ENCODE results near the gene HBG2.

HBG2 gene

DNA sequence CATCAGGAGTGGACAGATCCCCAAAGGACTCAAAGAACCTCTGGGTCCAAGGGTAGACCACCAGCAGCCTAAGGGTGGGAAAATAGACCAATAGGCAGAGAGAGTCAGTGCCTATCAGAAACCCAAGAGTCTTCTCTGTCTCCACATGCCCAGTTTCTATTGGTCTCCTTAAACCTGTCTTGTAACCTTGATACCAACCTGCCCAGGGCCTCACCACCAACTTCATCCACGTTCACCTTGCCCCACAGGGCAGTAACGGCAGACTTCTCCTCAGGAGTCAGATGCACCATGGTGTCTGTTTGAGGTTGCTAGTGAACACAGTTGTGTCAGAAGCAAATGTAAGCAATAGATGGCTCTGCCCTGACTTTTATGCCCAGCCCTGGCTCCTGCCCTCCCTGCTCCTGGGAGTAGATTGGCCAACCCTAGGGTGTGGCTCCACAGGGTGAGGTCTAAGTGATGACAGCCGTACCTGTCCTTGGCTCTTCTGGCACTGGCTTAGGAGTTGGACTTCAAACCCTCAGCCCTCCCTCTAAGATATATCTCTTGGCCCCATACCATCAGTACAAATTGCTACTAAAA lies 27.8 kb downstream of the HBG2 start, which contains the start of gene HBB:
HBB (minus strand) TSS at position 340 of the 579 bp plus-strand sequence; CDS start at position 290, 50 bp downstream.
- DNase-seq: no peak

DNA sequence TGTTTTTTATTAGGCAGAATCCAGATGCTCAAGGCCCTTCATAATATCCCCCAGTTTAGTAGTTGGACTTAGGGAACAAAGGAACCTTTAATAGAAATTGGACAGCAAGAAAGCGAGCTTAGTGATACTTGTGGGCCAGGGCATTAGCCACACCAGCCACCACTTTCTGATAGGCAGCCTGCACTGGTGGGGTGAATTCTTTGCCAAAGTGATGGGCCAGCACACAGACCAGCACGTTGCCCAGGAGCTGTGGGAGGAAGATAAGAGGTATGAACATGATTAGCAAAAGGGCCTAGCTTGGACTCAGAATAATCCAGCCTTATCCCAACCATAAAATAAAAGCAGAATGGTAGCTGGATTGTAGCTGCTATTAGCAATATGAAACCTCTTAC lies 29.1 kb downstream of the HBG2 start:
- DNase-seq: no peak

DNA sequence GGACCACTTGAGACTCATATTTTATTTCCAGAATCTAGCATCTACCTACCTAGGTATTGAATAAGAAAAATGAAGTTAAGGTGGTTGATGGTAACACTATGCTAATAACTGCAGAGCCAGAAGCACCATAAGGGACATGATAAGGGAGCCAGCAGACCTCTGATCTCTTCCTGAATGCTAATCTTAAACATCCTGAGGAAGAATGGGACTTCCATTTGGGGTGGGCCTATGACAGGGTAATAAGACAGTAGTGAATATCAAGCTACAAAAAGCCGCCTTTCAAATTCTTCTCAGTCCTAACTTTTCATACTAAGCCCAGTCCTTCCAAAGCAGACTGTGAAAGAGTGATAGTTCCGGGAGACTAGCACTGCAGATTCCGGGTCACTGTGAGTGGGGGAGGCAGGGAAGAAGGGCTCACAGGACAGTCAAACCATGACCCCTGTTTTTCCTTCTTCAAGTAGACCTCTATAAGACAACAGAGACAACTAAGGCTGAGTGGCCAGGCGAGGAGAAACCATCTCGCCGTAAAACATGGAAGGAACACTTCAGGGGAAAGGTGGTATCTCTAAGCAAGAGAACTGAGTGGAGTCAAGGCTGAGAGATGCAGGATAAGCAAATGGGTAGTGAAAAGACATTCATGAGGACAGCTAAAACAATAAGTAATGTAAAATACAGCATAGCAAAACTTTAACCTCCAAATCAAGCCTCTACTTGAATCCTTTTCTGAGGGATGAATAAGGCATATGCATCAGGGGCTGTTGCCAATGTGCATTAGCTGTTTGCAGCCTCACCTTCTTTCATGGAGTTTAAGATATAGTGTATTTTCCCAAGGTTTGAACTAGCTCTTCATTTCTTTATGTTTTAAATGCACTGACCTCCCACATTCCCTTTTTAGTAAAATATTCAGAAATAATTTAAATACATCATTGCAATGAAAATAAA lies 29.8 kb downstream of the HBG2 start:
- no peak for DNase-seq

GRCh38 chr11:5223686-5224085 lies 30.9 kb downstream of the HBG2 start:
- DNase-seq: no peak

DNA sequence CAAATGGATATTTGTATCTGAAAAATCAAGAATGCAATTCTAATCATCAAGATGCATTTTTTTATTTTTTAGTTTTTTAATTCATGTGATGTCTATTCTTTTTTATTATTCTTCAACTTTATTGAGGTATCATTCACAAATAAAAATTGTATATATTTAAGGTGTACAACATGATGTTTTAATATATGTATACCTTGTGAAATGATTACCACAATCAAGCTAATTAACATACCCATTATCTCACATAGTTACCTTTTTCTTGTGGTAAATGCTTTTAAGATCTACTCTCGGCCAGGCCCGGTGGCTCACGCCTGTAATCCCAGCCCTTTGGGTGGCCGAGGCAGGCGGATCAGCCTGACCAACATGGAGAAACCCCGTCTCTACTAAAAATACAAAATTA lies 31.4 kb downstream of the HBG2 start:
- no peak for DNase-seq

- DNase-seq: no peak
Observed at GRCh38 chr11:5210376-5210885, 44.1 kb downstream of the HBG2 start.

DNA sequence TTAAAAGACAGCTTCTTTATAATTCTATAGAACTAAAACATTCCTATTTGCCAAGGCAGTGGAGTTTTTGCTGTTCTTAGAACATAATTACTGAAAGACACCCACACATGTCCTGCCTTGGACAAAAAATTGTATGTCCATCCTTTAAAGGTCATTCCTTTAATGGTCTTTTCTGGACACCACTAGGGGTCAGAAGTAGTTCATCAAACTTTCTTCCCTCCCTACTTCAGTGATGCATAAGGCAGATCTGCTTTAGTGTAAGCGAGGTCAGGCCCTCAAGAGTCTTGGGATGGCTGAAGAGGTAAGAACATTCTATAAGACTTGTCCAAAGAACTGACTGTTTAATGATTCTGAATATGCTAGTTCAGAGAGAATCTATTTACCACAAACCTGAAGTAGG lies 49.8 kb downstream of the HBG2 start:
- DNase-seq: no peak

GRCh38 chr11:5203366-5203765 lies 51.2 kb downstream of the HBG2 start:
- no peak for DNase-seq

Measured in NCI-H2029 treated with DMSO at 0.1 percent for 48 hours (cell line).